Stimulated activated CD8-positive, alpha-beta memory T cell treated with anti-CD3 and anti-CD28 coated beads, Interleukin-4, amount 100 ng/mL, for 4 hours (primary cell): ENCODE results near the gene TP53.
A peak's percentile ranks its signal among the peaks of the same experiment; 100 is the strongest.

Experiments
- DNase-seq, 2 donors: peaks; one replicate each; pipeline ENCODE4 v3.0.0-alpha.2; 2020; ENCODE audit warnings: low read depth in 2 of 2, low spot score in 1 of 2

The TP53 gene

GRCh38 chr17:7687072-7687907 is at the start of gene TP53:
TP53 (minus strand) TSS chr17:7687490; CDS start chr17:7676594, 10,896 bp downstream.
- peak; percentile 70 to 76 for DNase-seq

- no peak for DNase-seq
Measured at GRCh38 chr17:7732981-7733539, 45.8 kb upstream of the TP53 start.

- DNase-seq = no peak
Measured at GRCh38 chr17:7729816-7730215, 42.5 kb upstream of the TP53 start.

- DNase-seq = no peak
Measured at GRCh38 chr17:7727886-7728285, 40.6 kb upstream of the TP53 start.

- no peak for DNase-seq
Measured at GRCh38 chr17:7721612-7722011, 34.3 kb upstream of the TP53 start.

GRCh38 chr17:7720125-7720524 is 32.8 kb upstream of the TP53 start:
- DNase-seq = no peak

- DNase-seq = no peak
Measured at GRCh38 chr17:7719661-7720060, 32.4 kb upstream of the TP53 start.

GRCh38 chr17:7717756-7718350 is 30.6 kb upstream of the TP53 start:
- no peak for DNase-seq

- no peak for DNase-seq
Measured at GRCh38 chr17:7716901-7717755, 29.8 kb upstream of the TP53 start, which contains the start of gene DNAH2. DNAH2 (plus strand) TSS chr17:7717744; CDS start chr17:7719735, 1,991 bp downstream.

GRCh38 chr17:7715936-7716886 is 28.9 kb upstream of the TP53 start:
- DNase-seq = no peak

GRCh38 chr17:7714721-7715594 is 27.7 kb upstream of the TP53 start:
- no peak for DNase-seq

- no peak for DNase-seq
Measured at GRCh38 chr17:7713782-7714181, 26.5 kb upstream of the TP53 start.

GRCh38 chr17:7712111-7712771 is 25.0 kb upstream of the TP53 start:
- no peak for DNase-seq

GRCh38 chr17:7711051-7711755 is 23.9 kb upstream of the TP53 start:
- DNase-seq = no peak

GRCh38 chr17:7710301-7710700 is 23.0 kb upstream of the TP53 start:
- DNase-seq = no peak

- no peak for DNase-seq
Measured at GRCh38 chr17:7709031-7709430, 21.7 kb upstream of the TP53 start.

GRCh38 chr17:7707858-7708750 is 20.8 kb upstream of the TP53 start:
- no peak for DNase-seq
